Keratinocyte (primary cell): Measurements from ENCODE around the gene SLC9A3.

Experiments
- EZH2 ChIP-seq: IDR thresholded peaks from one replicate; pipeline ENCODE4 v1.6.1; 2012; ENCODE audit warnings: inconsistent platforms, mild to moderate bottlenecking, low read length, moderate library complexity
- TF ChIP-seq, protein P1 (sequence below), 3 experiments: IDR thresholded peaks in 1 of 3; conservative IDR thresholded peaks in 1 of 3; optimal IDR thresholded peaks in 1 of 3; 2 replicates in 2 of 3; 3 replicates in 1 of 3; pipeline versions ENCODE3 to v1.5.1; 2011; ENCODE audit warnings: low read length in 3 of 3, mild to moderate bottlenecking in 3 of 3, moderate library complexity in 2 of 3, control low read depth in 1 of 3, inconsistent platforms in 1 of 3; ENCODE audit not compliant: insufficient read depth in 2 of 3; ENCODE audit errors: extremely low read depth in 1 of 3

DNA sequence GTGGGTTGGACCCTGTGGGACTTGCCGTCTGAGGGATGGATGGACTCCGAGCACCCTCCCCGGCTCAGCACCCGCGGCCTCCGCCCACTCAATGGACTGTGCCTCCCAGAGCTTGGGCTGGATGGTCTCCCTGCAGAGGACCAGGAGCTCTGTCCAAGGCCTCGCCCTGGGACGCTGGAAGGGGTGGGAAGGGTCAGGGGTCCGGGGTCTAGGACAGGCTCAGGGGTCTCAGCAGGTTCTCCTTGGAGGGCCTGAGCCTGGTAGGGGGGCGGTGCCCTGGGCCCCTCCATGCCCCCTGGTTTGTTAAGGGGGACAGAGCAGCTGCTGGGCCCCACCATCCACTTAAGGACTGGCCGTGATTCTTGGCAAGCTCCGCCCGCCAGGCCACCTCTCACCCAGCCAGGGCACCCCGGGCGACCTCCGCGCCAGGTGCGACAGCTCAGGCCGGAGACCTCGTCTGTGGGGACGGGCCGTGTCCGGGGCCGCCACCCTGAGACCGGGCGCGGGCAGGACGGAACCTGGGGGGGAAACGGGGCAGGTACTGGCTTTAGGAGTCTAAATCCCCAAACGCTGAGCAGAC is 52.1 kb downstream of the SLC9A3 start:
- TF ChIP-seq, protein P1, sequence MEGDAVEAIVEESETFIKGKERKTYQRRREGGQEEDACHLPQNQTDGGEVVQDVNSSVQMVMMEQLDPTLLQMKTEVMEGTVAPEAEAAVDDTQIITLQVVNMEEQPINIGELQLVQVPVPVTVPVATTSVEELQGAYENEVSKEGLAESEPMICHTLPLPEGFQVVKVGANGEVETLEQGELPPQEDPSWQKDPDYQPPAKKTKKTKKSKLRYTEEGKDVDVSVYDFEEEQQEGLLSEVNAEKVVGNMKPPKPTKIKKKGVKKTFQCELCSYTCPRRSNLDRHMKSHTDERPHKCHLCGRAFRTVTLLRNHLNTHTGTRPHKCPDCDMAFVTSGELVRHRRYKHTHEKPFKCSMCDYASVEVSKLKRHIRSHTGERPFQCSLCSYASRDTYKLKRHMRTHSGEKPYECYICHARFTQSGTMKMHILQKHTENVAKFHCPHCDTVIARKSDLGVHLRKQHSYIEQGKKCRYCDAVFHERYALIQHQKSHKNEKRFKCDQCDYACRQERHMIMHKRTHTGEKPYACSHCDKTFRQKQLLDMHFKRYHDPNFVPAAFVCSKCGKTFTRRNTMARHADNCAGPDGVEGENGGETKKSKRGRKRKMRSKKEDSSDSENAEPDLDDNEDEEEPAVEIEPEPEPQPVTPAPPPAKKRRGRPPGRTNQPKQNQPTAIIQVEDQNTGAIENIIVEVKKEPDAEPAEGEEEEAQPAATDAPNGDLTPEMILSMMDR (optimal IDR thresholded peaks at IDR 0.05 in 1 of 3, IDR thresholded peaks at IDR 0.05 in 1 of 3, conservative IDR thresholded peaks at IDR 0.05 in 1 of 3; ENCODE audit: extremely low read depth in 1 of 3, insufficient read depth in 2 of 3, low read length in 3 of 3): no peak
- TF ChIP-seq EZH2: no peak
